ENCODE measurements around the gene ZNF708.
"Not testable (repeated sequence)": the region's sequence is repeated elsewhere in the genome, so short reads cannot be mapped to it uniquely, and the experiment has no call there.

The ZNF708 gene

DNA sequence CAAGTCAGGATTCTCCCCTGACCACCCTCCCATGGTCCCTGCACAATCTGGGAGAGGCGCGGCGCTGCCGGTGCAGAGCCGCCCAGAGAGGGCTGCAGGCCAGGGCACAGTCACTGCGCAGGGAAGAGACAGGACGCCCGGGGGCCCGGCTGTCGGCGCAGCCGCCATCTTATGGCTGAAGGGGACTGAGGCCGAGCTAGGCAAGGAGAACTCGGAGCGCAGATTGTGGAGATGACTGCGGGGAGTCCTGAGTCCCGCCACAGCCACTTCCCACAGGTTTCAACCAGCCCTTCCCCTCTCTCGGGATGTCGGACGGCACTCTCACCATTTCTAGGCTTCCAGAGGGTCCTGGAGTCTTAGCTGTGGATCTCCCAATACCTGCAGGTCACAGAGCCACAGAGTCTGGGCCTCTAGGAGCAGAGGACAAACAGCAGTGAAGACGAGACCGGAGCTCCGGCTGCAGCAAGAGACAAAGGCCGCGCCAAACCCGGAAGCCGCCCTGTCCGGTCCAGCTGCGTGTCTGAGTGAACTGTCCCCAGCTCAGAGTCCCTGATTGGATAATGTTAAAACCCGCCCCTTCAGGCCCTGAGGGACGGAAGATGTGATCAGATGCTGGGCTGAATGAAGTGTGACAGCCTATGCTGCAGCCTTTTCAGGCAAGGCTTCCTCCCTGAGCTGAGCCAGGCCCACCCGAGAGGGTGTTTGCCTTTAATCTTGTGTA, at the start of gene ZNF708:
TSS of gene ZNF708 (minus strand) at position 526 of the 721 bp plus-strand sequence. CDS start at position 328, 198 bp downstream.
- DNase-seq: peak; percentile 85

DNA sequence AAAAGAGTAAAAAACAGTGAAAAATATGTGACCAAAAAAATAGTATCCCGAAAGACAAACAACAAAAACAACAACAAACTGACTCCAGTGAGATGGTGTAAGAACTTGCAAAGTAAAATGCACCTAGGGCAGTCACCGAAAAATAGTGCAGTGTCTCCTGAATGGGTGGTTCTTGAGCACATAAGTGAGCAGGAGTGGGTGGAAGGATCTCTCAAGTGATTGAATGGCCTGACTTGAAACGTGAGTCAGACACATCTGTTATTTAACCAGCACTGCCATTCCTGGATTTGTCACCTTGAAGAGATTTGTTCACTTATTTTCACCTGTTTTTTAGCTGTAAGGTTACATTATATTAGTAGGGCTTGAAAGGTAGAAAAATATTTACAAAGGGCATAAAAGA, 33.1 kb upstream of the ZNF708 start:
- DNase-seq: no peak

DNA sequence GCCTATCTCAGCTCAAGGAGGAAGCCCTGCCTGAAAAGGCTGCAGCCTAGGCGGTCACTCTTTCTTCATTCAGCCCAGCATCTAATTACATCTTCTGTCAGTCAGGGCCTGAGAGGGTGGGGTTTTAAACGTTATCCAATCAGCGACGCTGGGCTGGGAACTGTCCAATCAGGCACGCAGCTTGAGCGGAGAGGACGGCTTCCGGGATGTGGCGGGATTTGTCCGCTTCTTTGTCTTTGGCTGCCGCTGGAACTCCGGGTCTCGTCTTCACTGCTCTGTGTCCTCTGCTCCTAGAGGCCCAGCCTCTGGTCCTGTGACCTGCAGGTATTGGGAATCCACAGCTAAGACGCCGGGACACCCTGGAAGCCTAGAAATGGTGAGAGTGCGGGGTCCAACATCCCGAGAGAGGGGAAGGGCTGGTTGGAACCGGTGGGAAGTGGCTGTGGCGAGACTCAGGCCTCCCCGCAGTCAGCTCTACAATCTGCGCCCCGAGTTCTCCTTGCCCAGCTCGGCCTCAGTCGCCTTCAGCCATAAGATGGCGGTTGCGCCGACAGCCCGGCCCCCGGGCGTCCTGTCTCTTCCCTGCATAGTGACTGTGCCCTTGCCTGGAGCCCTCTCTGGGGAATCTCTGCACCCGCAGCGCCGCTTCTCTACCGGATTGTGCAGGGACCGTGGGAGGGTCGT, 29.7 kb upstream of the ZNF708 start, which contains the start of gene ZNF738:
TSS of gene ZNF738 (plus strand) at position 233 of the 684 bp plus-strand sequence. CDS start at position 374, 141 bp downstream.
- peak; percentile 94 for DNase-seq

DNA sequence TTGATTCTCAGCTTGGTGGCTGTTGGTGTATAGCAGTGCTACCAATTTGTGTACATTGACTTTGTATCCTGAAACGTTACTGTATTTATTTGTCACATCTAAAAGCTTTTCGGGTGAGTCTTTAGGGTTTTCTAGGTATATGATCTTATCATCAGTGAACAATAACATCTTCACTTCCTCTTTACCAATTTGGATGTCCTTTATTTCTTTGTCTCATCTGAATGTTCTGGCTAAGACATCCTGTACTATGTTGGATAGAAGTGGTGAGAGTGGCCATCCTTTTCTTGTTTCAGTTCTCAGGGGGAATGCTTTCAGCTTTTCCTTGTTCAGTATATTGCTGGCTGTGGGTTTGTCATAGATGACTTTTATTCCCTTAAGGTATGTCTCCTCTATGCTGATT, 23.6 kb upstream of the ZNF708 start:
- no peak for DNase-seq

DNA sequence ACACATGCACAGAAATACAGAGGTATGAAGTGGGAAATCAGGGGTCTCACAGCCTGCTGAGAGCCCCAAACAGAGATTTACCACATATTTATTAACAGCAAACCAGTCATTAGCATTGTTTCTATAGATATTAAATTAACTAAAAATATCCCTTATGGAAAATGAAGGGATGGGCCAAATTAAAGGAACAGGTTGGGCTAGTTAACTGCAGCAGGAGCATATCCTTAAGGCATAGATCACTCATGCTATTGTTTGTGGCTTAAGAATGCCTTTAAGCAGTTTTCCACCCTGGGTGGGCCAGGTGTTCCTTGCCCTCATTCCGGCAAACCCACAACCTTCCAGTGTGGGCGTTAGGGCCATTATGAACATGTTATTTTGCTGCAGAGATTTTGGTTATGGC, 15.6 kb upstream of the ZNF708 start:
- not testable (repeated sequence) for DNase-seq

DNA sequence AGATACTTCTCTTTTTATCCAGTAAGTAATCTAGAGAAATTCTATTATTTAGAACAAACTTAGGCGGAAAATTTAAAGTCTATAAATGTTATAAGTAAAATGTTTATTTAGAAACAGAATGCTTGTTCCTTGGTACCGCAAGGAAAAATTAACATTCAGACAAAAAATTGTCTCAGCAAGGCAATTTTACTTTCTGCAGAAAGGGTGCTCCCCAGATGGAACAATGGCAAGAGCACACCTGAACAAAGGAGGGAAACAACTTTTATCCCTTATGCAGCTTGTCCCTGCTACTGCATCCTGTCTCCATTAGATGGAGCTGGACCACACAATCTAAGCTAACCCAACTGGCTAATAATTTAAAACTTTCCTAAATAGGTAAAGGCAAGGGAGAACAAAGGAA, 6.5 kb upstream of the ZNF708 start:
- DNase-seq: no peak

DNA sequence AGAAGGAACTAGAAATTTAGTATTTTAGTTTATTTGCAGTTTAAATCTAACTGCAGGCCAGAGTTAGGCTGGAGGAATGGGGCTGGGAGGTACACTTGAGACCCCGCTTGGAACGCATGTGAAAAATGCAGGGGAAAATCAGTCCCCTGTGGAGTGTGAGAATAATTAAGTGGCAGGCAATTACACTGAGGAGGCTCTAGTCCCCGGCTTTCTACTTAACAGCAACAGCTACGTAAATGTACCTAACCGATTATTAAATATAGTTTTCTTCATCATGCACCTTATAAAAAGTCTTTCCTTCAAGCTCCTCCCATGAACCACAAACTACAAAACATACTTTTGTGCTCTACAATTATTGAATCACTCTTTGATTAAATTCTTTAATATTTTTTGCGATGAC, 804 bp downstream of the ZNF708 start:
- peak; percentile 1 for DNase-seq

DNA sequence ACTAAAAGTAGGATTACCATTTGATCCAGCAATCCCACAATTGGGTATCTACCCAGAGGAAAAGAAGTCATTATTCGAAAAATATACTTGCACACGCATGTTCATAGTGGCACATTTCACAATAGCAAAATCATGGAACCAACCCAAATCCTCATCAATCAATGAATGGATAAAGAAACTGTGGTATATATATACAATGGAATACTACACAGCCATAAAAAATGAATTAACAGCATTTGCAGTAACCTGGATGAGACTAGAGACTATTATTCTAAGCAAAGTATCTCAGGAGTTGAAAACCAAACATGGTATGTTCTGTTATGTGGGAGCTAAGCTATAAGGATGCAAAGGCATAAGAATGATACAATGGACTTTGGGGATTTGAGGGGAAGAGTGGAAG, 3.0 kb downstream of the ZNF708 start:
- no peak for DNase-seq

DNA sequence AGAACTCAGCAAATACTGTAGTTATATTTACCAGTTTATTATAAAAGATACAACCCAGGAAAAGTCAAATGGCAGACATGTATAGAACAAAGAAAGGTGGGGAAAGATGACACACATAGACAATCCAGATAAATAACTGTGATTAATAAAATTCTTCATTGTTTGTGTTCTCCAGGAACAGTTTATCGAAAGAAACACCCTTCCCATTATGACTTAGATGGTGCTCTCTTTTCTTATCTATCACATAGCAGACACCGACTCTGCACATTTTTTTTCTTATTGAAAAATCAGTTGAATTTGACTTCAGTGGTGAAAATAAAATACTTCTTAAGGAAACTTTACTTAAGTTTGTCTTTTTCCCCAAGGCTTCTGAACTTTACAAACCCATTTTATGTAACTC, 6.2 kb downstream of the ZNF708 start:
- DNase-seq: no peak

DNA sequence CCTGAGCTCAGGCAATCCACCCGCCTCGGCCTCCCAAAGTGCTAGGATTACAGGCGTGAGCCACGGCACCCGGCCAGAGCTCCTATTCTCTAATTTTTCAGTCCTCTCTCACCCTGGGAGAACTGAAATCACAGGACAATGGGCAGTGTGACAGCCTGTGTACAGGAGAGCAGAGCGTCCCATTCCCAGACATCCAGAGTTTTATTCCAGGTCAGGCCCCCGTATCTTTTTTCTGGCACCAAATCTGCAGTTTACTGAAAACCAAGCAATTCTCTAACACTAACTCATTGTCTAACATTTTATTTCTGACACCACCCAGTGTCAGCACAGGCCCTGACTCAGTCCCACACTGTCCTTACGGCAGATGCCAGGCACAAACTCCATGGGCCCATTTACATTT, 6.7 kb downstream of the ZNF708 start:
- no peak for DNase-seq

DNA sequence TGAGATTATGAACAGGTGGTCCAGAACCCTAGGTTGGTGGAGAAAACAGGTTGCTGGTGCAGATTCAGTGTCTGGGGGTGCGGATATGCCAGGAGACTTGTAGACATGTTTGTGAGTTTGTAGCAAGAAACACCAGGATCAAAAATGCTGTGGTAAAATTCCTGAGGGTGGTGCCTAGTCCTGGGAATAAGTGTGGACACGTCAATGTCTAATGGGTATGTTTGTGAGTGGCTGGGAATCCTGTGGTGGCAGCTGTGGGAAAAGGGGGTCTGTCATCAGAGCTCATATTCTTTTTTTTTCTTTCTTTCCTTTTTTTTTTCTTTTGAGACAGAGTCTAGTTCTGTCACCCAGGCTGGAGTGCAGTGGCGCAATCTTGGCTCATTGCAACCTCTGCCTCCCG, 7.2 kb downstream of the ZNF708 start:
- DNase-seq: no peak

DNA sequence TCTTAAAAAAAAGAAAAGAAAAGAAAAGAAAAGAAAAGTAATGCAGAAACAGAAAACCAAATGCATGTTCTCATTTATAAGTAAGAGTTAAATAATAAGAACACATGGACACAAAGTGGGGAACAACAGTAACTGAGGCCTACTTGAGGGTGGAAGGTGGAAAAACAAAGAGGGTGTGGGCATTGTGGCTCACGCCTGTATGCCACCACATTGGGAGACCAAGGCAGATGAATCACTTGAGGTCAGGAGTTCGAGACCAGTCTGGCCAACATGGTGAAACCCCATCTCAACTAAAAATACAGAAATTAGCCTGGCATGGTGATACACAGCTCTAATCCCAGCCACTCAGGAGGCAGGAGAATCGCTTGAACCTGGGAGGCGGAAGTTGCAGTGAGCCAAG, 8.1 kb downstream of the ZNF708 start:
- DNase-seq: no peak

DNA sequence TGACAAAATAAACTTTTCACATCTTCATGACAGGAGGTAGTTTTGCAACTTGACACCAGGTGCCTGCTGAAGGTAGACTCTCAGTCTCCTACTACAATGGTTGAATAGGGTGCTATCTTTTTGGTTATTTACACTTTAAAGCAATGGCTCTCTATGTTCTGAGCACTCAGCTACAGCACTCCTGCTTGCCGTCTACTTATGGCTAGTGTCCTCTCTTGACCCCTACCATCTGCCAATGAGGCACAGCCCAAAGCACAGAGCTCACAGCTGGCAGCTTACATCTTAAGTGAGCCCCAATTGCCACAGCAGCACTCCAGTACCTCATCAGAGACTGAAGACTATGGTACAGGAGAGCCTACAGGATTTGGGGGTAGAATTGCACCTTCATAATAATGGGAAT, 11.4 kb downstream of the ZNF708 start:
- no peak for DNase-seq

DNA sequence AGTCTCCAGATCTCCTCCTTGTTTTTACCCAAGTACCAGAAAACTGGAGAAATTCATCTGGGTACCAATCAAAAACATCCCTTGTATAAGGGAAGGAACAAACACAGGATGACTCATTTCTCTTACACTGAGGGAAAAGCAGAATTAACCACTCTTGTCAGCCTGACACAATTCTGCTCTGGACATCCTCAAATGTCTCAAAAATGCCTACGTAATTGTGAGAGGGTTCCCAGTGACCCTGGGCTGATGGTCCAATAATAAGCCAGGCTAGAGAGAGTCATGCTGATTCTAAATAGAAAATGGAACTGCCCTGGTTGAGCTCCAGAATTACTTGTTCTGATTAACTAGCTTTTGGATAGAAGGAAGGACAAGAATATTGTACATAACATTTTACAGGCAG, 14.5 kb downstream of the ZNF708 start:
- DNase-seq: no peak

DNA sequence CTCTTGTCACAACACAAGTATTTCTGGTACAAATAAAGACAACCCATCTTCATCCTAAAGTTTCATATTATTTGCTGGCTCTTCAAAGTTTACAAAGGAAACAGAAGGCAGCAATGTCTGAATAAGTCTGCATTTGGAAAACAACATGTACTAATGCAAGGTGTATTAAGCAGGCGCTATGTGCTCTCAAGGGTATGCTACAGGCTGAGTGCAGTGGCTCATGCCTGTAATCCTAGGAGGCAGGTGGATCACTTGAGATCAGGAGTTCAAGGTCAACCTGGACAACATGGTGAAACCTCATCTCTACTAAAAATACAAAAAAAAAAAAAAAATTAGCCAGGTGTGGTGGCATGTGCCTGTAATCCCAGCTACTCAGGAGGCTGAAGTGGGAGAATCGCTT, 16.4 kb downstream of the ZNF708 start:
- not testable (repeated sequence) for DNase-seq

DNA sequence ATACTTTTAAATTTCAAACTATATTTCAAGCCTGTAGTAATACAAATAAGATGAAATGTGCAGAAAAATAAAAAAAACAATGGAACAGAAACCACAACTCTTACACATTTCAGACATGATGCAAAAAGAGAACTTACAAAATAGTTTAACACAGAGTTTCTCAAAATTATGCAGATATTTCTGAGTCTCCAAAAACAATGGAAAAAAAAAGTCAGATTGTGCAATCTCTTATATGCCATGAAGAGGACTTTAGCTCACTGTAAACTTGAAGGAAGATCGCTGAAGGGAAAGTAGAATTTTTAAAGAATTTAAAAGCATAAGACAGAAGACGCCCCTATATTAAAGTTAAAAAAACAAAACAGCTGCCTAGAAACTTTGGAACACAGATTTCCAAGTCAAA, 20.4 kb downstream of the ZNF708 start:
- no peak for DNase-seq

DNA sequence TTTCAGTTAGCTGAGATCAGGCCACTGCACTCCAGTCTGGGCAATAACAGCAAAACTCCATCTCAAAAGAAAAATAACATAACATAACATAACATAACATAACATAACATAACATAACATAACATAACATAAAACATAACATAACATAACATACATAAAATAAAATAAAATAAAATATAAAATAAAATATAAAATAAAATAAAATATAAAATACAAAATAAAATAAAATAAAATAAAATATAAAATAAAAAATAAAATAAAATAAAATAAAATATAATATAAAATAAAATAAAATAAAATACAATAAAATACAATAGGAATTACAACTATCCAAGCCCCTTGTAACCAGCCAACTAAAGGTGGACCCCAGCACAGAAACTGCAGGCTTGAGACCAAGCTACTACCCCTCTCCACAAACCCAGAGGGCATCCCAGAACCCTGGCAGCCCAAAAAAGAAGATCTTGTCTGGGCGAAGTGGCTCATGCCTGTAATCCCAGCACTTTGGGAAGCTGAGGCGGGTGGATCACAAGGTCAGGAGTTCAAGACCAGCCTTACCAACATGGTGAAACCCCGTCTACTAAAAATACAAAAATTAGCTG, 22.2 kb downstream of the ZNF708 start:
- not testable (repeated sequence) for DNase-seq

DNA sequence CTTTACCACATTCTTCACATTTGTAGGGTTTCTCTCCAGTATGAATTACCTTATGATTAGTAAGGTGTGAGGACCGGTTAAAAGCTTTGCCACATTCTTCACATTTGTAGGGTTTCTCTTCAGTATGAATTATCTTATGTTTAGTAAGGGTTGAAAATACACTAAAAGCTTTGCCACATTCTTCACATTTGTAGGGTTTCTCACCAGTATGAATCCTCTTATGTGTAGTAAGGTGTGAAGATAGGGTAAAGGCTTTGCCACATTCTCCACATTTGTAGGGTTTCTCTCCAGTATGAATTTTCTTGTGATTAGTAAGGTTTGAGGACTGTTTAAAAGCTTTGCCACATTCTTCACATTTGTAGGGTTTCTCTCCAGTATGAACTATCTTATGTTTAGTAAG, 35.4 kb downstream of the ZNF708 start:
- DNase-seq: not testable (repeated sequence)

DNA sequence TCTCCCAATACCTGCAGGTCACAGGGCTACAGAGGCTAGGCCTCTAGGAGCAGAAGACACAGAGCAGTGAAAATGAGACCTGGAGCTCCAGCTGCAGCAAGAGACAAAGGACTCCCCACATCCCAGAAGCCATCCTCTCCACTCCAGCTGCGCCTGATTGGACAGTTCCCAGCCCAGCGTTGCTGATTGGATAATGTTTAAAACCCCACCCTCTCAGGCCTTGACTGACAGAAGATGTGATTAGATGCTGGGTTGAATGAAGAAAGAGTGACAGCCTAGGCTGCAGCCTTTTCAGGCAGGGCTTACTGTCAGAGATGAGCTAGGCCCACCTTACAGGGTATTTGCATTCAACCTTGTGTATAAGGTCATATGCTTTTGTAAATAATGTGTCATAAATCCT, 59.4 kb downstream of the ZNF708 start:
- DNase-seq: peak; percentile 7

DNA sequence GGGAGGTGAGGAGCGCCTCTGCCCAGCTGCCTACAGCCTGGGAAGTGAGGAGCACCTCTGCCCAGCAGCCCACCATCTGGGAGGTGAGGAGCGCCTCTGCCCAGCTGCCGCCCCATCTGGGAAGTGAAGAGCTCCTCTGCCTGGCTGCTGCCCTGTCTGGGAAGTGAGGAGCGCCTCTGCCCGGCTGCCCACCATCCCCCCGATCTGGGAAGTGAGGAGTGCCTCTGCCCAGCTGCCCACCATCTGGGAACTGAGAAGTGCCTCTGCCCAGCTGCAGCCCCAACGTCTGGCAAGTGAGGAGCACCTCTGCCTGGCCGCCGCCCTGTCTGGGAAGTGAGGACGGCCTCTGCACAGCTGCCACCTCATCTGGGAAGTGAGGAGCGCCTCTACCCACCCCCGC, 64.3 kb downstream of the ZNF708 start:
- DNase-seq: no peak

DNA sequence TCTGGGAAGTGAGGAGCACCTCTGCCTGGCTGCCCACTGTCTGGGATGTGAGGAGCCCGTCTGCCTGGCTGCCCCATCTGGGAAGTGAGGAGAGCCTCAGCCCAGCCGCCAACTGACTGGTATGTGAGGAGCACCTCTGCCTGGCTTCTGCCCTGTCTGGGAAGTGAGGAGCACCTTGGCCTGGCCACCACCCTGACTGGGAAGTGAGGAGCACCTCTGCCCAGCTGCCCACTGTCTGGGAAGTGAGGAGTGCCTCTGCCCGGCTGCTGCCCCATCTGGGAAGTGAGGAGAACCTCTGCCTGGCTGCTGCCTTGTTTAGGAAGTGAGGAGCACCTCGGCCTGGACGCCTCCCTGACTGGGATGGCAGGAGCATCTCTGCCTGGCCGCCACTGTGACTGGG, 64.8 kb downstream of the ZNF708 start:
- DNase-seq: no peak

DNA sequence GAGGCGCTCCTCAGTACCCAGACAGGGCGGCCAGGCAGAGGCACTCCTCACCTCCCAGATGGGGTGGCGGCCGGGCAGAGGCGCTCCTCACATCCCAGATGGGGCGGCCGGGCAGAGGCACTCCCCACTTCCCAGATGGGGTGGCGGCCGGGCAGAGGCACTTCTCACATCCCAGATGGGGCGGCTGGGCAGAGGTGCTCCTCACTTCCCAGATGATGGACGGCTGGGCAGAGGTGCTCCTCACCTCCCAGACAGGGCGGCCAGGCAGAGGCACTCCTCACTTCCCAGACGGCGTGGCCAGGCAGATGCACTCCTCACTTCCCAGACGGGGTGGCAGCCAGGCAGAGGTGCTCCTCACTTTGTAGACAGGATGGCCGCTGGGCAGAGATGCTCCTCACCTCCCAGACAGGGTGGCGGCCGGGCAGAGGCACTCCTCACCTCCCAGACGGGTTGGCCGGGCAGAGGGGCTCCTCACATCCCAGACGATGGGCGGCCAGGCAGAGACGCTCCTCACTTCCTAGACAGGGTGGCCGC, 68.3 kb downstream of the ZNF708 start:
- DNase-seq: not testable (repeated sequence)

DNA sequence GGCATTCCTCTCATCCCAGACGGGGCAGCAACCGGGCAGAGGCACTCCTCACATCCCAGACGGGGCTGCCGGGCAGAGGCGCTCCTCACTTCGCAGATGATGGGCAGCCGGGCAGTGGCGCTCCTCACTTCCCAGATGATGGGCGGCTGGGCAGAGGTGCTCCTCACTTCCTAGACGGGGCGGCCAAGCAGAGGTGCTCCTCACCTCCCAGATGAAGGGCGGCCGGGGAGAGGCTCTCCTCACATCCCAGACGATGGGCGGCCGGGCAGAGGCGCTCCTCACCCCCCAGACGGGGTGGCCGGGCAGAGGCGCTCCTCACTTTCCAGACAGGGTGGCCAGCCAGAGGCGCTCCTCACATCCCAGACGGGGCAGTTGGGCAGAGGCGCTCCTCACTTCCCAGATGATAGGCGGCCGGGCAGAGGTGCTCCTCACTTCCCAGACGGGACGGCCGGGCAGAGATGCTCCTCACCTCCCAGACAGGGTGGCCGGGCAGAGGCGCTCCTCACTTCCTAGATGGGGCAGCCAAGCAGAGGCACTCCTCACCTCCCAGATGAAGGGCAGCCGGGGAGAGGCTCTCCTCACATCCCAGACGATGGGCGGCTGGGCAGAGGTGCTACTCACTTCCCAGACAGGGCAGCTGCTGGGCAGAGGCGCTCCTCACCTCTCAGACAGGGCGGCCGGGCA, 68.9 kb downstream of the ZNF708 start:
- no peak for DNase-seq
